ENCODE measurements around the gene APEX1.

Gene APEX1

DNA sequence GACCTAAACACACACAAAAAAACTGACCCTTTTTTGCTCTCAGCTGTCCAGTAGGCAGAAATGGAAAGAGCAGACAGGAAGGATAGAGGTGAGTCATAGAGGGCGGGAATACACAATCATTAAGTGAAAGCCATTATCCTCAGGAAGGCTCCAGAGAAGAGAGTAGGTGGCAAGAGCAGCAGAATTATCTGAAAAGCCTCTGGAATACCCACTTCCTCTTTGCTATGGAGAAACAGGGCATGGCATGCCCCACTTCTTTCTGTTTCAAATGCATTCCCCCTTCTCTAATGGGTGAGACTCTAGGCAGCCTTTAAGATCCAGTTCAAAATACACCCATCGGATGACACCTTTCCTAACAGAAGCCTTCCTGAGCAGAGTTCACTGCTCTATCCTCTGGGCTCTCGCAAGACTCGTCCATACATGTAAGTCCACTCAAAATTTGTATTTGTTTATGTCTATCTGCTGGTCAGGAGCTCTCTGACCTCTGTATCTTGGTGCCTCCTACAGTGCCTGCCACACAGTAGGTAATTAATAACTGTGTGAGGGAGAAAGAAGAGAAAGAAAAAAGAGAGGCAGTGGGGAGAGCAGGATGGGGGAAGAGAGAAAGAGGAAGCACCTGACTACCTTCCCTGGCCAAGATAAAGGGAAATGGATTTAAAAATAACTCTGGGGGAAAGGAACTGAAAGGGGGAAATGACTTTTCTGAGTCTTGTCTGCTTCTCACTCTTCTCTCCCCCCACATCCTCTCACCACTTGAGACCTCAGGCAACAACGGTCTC lies 27.6 kb upstream of the APEX1 start:
- H3K27ac ChIP-seq: no peak overlapping the region
- TF ChIP-seq ZFX (IDR thresholded peaks at IDR 0.05): no peak
- TF ChIP-seq CTCF (conservative IDR thresholded peaks at IDR 0.05): no peak

GRCh38 chr14:20428010-20428365 lies 27.0 kb upstream of the APEX1 start:
- H3K27ac ChIP-seq: no peak overlapping the region
- TF ChIP-seq CTCF (conservative IDR thresholded peaks at IDR 0.05): no peak
- no peak for TF ChIP-seq ZFX (IDR thresholded peaks at IDR 0.05)

DNA sequence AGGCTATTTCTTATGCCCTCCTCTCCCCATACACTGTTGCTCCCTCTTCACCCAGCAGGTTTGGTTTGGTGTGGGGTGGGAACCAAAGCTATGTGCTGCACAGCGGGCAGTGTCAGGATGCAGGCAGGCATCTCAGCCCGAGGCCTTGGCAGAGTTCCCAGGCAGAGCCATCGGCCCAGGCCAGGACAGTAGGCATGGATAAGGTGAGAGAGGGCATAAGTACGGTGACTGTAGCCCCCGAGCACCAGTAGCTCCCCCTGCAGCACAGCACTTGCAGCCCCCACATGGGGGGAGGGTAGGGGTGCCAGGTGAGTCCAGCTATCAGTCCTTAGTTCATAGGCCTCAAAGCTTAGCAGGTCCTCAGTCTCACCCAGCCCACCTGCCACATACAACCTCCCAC lies 26.2 kb upstream of the APEX1 start:
- TF ChIP-seq ZFX (IDR thresholded peaks at IDR 0.05) (no peak), CTCF (conservative IDR thresholded peaks at IDR 0.05) (no peak)

GRCh38 chr14:20429801-20430669 lies 25.0 kb upstream of the APEX1 start:
- peak overlapping the region; percentile 27 for H3K27ac ChIP-seq

More for the DNA sequence above, 26.2 kb upstream of the APEX1 start:
- no peak overlapping the region for H3K27ac ChIP-seq

GRCh38 chr14:20434701-20435581 lies 20.1 kb upstream of the APEX1 start:
- no peak overlapping the region for H3K27ac ChIP-seq
- TF ChIP-seq CTCF (conservative IDR thresholded peaks at IDR 0.05) (no peak), ZFX (IDR thresholded peaks at IDR 0.05) (no peak)

More at GRCh38 chr14:20429801-20430669, 25.0 kb upstream of the APEX1 start:
- no peak for TF ChIP-seq CTCF (conservative IDR thresholded peaks at IDR 0.05)
- TF ChIP-seq ZFX (IDR thresholded peaks at IDR 0.05): no peak

GRCh38 chr14:20435582-20436362 lies 19.3 kb upstream of the APEX1 start, which contains the start of gene KLHL33:
Gene KLHL33 (minus strand): TSS chr14:20436166. CDS start chr14:20435811, 355 bp downstream.
- no peak within 1 kb of the TSS for H3K27ac ChIP-seq

More at GRCh38 chr14:20435582-20436362, 19.3 kb upstream of the APEX1 start, which contains the start of gene KLHL33:
- no peak for TF ChIP-seq ZFX (IDR thresholded peaks at IDR 0.05)
- TF ChIP-seq CTCF (conservative IDR thresholded peaks at IDR 0.05): no peak

All from C4-2B (cell line).